Stomach smooth muscle (tissue), 2 donors: Measurements from ENCODE around the gene COL6A3.

Experiments
- H3K27ac ChIP-seq: one replicate; pipeline ENCODE4 v1.7.0; 2013; ENCODE audit warnings: mild to moderate bottlenecking, low read length, inconsistent platforms
- H3K27me3 ChIP-seq, 2 donors: one replicate each; pipeline ENCODE4 v1.7.0; 2013; ENCODE audit warnings: low read length in 2 of 2; ENCODE audit not compliant: insufficient read depth in 2 of 2, control insufficient read depth in 1 of 2
- H3K36me3 ChIP-seq, 2 donors: one replicate each; pipeline ENCODE4 v1.7.0; 2013; ENCODE audit warnings: low read length in 2 of 2; ENCODE audit not compliant: control insufficient read depth in 2 of 2, insufficient read depth in 2 of 2
- H3K4me1 ChIP-seq: one replicate; pipeline ENCODE4 v1.7.0; 2013; ENCODE audit warnings: low read length; ENCODE audit not compliant: control insufficient read depth, insufficient read depth
- H3K4me3 ChIP-seq, 2 donors: one replicate each; pipeline ENCODE4 v1.7.0; 2013; ENCODE audit warnings: low read length in 2 of 2
- H3K9ac ChIP-seq, 2 donors: one replicate each; pipeline ENCODE4 v1.7.0; 2013; ENCODE audit warnings: low read length in 2 of 2, mild to moderate bottlenecking in 1 of 2
- H3K9me3 ChIP-seq, 2 donors: one replicate each; pipeline ENCODE4 v1.7.0; 2013; ENCODE audit warnings: low read length in 2 of 2; ENCODE audit not compliant: control insufficient read depth in 2 of 2
- donor health status: healthy.
- donor health status: Pancreatic carcinoma.

COL6A3 gene

GRCh38 chr2:237297421-237298150, 116.4 kb downstream of the COL6A3 start:
- Histone ChIP-seq H3K9me3 (peaks cover 2 to 6% of the 10 kb centered on the region in 2 donors), H3K36me3 (no peaks in the 10 kb centered on the region), H3K27me3 (no peaks in the 10 kb centered on the region), H3K9ac (peak overlapping the region in 1 of 2 donors; percentile 5), H3K4me3 (no peak overlapping the region), H3K27ac (peak overlapping the region; percentile 58), H3K4me1 (peaks cover 48% of the 10 kb centered on the region)

- H3K27ac ChIP-seq = peak overlapping the region; percentile 58
Measured at GRCh38 chr2:237296756-237297155, 117.2 kb downstream of the COL6A3 start.

GRCh38 chr2:237295889-237296480, 118.0 kb downstream of the COL6A3 start:
- Histone ChIP-seq H3K4me1 (peaks cover 53% of the 10 kb centered on the region), H3K27me3 (no peaks in the 10 kb centered on the region), H3K9me3 (peaks cover 2 to 6% of the 10 kb centered on the region in 2 donors), H3K27ac (peak overlapping the region; percentile 58), H3K36me3 (no peaks in the 10 kb centered on the region), H3K9ac (no peak overlapping the region), H3K4me3 (no peak overlapping the region)

More at GRCh38 chr2:237296756-237297155, 117.2 kb downstream of the COL6A3 start:
- H3K9ac ChIP-seq = no peak overlapping the region
- H3K9me3 ChIP-seq = peaks cover 2 to 6% of the 10 kb centered on the region in 2 donors
- no peaks in the 10 kb centered on the region for H3K36me3 ChIP-seq
- no peaks in the 10 kb centered on the region for H3K27me3 ChIP-seq
- no peak overlapping the region for H3K4me3 ChIP-seq
- peaks cover 50% of the 10 kb centered on the region for H3K4me1 ChIP-seq

- H3K4me1 ChIP-seq = peaks cover 51% of the 10 kb centered on the region
Measured at GRCh38 chr2:237294460-237294859, 119.5 kb downstream of the COL6A3 start.

GRCh38 chr2:237293978-237294377, 120.0 kb downstream of the COL6A3 start:
- Histone ChIP-seq H3K27me3 (no peaks in the 10 kb centered on the region), H3K27ac (peak overlapping the region; percentile 26), H3K36me3 (no peaks in the 10 kb centered on the region), H3K4me1 (peaks cover 50% of the 10 kb centered on the region), H3K9ac (no peak overlapping the region), H3K4me3 (no peak overlapping the region), H3K9me3 (peaks cover 2 to 6% of the 10 kb centered on the region in 2 donors)

More at GRCh38 chr2:237294460-237294859, 119.5 kb downstream of the COL6A3 start:
- no peaks in the 10 kb centered on the region for H3K36me3 ChIP-seq
- H3K4me3 ChIP-seq = no peak overlapping the region
- no peaks in the 10 kb centered on the region for H3K27me3 ChIP-seq
- H3K9me3 ChIP-seq = peaks cover 2 to 6% of the 10 kb centered on the region in 2 donors
- no peak overlapping the region for H3K9ac ChIP-seq
- peak overlapping the region; percentile 26 for H3K27ac ChIP-seq

GRCh38 chr2:237291138-237291792, 122.7 kb downstream of the COL6A3 start:
- Histone ChIP-seq H3K36me3 (no peaks in the 10 kb centered on the region), H3K4me3 (peak overlapping the region in 1 of 2 donors; percentile 16), H3K27me3 (no peaks in the 10 kb centered on the region), H3K9me3 (peaks cover 2 to 6% of the 10 kb centered on the region in 2 donors), H3K4me1 (peaks cover 26% of the 10 kb centered on the region), H3K27ac (peak overlapping the region; percentile 87), H3K9ac (peak overlapping the region in 1 of 2 donors; percentile 56)

- Histone ChIP-seq H3K9me3 (peaks cover 2 to 6% of the 10 kb centered on the region in 2 donors), H3K4me1 (peaks cover 23% of the 10 kb centered on the region), H3K27me3 (no peaks in the 10 kb centered on the region), H3K4me3 (peak overlapping the region in 1 of 2 donors; percentile 4), H3K27ac (peak overlapping the region; percentile 87), H3K9ac (peak overlapping the region in 1 of 2 donors; percentile 56), H3K36me3 (no peaks in the 10 kb centered on the region)
Measured at GRCh38 chr2:237290261-237290660, 123.7 kb downstream of the COL6A3 start.

- Histone ChIP-seq H3K36me3 (no peaks in the 10 kb centered on the region), H3K4me1 (peaks cover 19% of the 10 kb centered on the region), H3K27me3 (no peaks in the 10 kb centered on the region), H3K4me3 (no peak overlapping the region), H3K27ac (peak overlapping the region; percentile 25), H3K9ac (no peak overlapping the region), H3K9me3 (peaks cover 2 to 6% of the 10 kb centered on the region in 2 donors)
Measured at GRCh38 chr2:237289139-237289538, 124.8 kb downstream of the COL6A3 start.

- no peak overlapping the region for H3K4me3 ChIP-seq
- H3K36me3 ChIP-seq = no peaks in the 10 kb centered on the region
- no peak overlapping the region for H3K27ac ChIP-seq
- no peaks in the 10 kb centered on the region for H3K27me3 ChIP-seq
- peaks cover 22% of the 10 kb centered on the region for H3K4me1 ChIP-seq
- peaks cover 0 to 3% of the 10 kb centered on the region in 2 donors for H3K9me3 ChIP-seq
- no peak overlapping the region for H3K9ac ChIP-seq
Measured at GRCh38 chr2:237287872-237288271, 126.1 kb downstream of the COL6A3 start.

- H3K27ac ChIP-seq = no peak overlapping the region
- peaks cover 31% of the 10 kb centered on the region for H3K4me1 ChIP-seq
- no peaks in the 10 kb centered on the region for H3K9me3 ChIP-seq
- no peaks in the 10 kb centered on the region for H3K36me3 ChIP-seq
- no peak overlapping the region for H3K4me3 ChIP-seq
- no peak overlapping the region for H3K9ac ChIP-seq
- no peaks in the 10 kb centered on the region for H3K27me3 ChIP-seq
Measured at GRCh38 chr2:237283131-237283928, 130.6 kb downstream of the COL6A3 start.
